Stomach (tissue), 4 donors: ENCODE data around the gene LRRC15.

ENCODE experiments used
- POLR2A ChIP-seq, 4 donors: fragments of 450-650 bp; IDR thresholded peaks; one replicate each; pipeline ENCODE4 v1.6.1; 2016; ENCODE audit warnings: antibody characterized with exemption in 4 of 4, control low read depth in 2 of 4, mild to moderate bottlenecking in 1 of 4, moderate library complexity in 1 of 4
- POLR2AphosphoS5 ChIP-seq, 3 donors: sonication (generic); formaldehyde crosslinking; IDR thresholded peaks; one replicate each; pipeline ENCODE4 v1.6.1; 2016; ENCODE audit warnings: antibody characterized with exemption in 3 of 3
- TF ChIP-seq, protein P1 (sequence below), 7 experiments: fragments of 450-650 bp in 4 of 7; fragments of 200-600 bp in 3 of 7; sonication (generic) in 3 of 7; IDR thresholded peaks; one replicate each; pipeline ENCODE4 v1.5.1; 2016 to 2019; ENCODE audit warnings: antibody characterized with exemption in 7 of 7, control low read depth in 2 of 7, mild to moderate bottlenecking in 1 of 7

DNA sequence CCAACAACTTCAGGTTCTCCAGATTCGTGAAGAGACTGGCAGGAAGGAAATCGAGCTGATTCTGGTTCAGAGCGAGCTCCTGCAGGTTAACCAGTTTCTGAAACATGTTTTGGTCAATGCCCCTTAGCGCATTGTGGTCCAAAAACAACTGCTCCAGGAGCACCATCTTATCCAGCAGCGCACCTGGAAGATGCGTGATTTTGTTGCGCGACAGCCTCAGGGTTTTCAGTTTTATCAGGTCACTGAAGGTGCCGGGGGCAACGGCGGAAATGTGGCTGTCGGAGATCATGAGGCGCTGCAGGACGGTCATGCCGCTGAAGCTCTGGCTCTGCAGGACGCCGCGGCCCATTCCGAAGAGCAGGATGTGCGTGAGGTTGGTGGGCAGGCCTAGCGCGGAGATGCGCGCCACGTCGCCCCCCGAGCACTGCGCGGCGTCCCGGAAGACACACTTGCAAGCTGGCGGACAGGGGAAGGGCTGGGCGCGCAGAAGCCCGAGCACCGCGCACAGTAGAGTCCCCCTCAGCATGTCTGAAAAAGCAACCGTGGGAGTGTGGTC lies 28.3 kb upstream of the LRRC15 start:
- TF ChIP-seq, protein P1, sequence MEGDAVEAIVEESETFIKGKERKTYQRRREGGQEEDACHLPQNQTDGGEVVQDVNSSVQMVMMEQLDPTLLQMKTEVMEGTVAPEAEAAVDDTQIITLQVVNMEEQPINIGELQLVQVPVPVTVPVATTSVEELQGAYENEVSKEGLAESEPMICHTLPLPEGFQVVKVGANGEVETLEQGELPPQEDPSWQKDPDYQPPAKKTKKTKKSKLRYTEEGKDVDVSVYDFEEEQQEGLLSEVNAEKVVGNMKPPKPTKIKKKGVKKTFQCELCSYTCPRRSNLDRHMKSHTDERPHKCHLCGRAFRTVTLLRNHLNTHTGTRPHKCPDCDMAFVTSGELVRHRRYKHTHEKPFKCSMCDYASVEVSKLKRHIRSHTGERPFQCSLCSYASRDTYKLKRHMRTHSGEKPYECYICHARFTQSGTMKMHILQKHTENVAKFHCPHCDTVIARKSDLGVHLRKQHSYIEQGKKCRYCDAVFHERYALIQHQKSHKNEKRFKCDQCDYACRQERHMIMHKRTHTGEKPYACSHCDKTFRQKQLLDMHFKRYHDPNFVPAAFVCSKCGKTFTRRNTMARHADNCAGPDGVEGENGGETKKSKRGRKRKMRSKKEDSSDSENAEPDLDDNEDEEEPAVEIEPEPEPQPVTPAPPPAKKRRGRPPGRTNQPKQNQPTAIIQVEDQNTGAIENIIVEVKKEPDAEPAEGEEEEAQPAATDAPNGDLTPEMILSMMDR (IDR thresholded peaks at IDR 0.05) = no peak
- no peak for TF ChIP-seq POLR2A (IDR thresholded peaks at IDR 0.05)
- TF ChIP-seq POLR2AphosphoS5 (IDR thresholded peaks at IDR 0.05) = no peak
